NCI-H1092 (cell line): Measurements from ENCODE around the gene TMEM225B.
"Not testable (repeated sequence)": the region's sequence is repeated elsewhere in the genome, so short reads cannot be mapped to it uniquely, and the experiment has no call there.

Experiments
- DNase-seq: peaks from one replicate; lab custom pipeline; 2025; lab: John Stamatoyannopoulos, UW

The TMEM225B gene, protein sequence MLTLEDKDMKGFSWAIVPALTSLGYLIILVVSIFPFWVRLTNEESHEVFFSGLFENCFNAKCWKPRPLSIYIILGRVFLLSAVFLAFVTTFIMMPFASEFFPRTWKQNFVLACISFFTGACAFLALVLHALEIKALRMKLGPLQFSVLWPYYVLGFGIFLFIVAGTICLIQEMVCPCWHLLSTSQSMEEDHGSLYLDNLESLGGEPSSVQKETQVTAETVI

DNA sequence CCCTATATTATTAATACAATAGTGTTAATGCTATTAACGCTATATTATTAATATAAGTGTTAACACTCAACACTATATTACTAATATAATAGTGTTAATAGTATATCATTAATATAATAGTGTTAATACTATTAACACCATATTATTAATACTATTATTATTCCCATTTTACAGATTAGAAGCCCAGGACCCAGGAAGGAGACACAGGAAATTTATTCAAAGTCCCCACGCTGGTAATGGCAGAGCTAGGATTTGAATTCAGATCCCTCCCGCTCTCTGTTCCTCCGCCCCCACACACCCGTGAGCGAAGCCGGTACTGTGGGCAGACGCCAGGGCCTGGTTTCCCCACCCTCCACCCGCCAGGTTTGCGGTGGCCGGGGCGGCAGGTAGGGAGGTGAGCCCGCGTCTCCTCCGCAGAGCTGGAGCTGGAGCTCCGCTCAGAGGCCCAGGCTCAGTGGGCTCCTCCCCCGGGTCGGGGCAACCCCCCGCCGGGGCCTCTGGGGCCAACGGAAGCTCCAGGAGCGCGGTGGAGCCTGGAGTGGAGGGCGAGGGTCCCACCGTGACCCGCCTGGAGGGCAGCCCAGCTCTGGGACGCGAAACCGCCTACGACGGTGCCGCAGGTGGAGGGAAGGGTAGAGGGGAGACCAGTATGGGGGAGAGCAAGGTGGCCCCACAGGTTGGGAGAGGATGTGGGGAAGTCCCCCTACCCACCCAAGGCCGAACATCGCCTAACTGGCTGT is at the start of gene TMEM225B:
Gene TMEM225B (plus strand): TSS at position 506 of the 740 bp plus-strand sequence. CDS start 6,122 bp downstream, outside the sequence.
- DNase-seq: no peak

DNA sequence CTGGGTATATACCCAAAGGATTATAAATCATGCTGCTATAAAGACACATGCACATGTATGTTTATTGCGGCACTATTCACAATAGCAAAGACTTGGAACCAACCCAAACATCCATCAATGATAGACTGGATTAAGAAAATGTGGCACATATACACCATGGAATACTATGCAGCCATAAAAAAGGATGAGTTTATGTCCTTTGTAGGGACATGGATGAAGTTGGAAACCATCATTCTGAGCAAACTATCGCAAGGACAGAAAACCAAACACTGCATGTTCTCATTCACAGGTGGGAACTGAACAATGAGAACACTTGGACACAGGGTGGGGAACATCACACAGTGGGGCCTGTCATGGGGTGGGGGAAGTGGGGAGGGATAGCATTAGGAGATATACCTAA is 48.5 kb upstream of the TMEM225B start:
- not testable (repeated sequence) for DNase-seq

DNA sequence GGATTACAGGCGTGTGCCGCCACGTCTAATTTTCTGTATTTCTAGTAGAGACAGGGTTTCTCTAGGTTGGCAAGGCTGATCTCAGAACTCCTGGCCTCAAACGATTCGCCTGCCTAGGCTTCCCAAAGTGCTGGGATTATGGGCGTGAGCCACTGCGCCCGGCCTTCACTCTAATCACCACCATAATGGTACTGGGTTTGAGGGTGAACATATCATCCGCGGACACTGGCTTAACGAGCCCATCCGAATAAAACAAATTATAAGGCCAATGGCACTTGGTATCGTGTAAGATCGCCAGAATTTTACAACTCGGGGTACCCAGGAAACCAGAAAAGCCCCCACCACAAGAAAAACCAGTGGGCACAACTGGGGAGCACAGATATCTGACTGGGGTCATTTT is 46.7 kb upstream of the TMEM225B start:
- no peak for DNase-seq

DNA sequence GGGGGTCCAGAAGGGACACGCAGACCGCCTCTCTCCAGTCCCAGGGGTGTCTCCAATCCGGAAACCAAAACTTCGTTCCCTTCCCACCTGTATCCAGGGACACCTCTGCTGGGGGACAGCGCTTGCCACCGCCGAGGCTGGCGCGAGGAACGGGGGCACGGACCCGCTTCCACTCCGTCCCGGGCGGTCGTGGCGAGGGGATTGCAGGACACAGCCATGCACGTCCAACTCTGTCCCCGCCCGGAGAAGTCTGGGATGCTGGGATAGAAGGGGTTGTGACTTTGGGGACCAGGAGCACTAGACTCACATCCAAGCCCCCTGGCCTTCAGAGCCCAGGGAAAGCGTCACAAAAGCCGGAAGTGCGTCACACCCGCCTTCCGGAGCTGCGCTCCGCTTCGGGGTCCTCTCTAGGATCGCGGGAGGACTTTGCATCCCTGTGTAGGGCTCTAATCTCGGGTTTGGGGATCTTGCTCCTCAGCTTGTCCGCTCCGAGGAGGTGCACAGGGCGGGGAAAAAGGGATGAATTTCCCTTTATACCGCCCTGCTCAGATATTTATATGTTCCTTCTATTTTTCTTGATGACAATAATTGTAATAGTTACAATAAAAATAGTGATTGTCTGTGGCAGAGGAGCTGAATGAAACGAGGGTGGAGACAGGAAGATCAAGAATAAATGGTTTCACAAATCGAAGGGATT is 46.2 kb upstream of the TMEM225B start, which contains the start of gene FAM200A:
Gene FAM200A (minus strand): TSS at position 348 of the 697 bp plus-strand sequence. CDS start 3,707 bp downstream, outside the sequence.
- DNase-seq: peak; percentile 97

DNA sequence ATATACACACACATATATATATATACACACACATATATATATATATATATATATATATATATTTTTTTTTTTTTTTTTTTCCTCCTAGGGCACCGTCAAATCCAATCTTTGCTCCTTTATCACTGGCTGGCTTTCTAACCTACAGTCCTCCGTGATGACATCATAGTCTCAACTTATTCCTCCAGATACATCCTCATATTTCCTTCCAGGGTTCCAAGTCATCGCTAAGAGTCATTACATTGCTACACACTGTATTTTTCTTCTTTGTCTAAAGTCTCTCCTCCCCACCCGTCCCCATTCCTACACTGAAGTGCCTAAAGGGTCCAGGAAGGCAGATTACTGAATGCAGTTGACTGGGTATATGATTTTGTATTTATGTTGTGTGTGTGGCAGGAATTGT is 45.0 kb upstream of the TMEM225B start:
- DNase-seq: no peak

DNA sequence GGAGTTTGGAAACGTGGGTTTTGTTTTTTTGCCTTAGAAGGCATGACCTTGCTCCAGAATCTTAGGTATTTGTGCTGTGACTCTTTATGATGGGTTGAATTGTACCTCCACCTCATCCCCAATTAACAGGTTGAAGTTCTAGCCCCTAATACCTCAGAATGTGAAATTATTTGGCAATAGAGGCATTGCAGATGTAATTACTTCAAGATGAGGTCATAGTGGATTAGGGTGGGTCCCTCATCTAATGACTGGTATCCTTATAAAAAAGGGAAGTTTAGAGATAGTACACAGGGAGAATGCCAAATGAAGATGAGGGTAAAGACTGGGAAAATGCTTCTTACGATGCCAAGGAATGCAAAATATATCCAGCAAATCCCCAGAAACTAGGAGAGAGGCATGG is 43.1 kb upstream of the TMEM225B start:
- no peak for DNase-seq

DNA sequence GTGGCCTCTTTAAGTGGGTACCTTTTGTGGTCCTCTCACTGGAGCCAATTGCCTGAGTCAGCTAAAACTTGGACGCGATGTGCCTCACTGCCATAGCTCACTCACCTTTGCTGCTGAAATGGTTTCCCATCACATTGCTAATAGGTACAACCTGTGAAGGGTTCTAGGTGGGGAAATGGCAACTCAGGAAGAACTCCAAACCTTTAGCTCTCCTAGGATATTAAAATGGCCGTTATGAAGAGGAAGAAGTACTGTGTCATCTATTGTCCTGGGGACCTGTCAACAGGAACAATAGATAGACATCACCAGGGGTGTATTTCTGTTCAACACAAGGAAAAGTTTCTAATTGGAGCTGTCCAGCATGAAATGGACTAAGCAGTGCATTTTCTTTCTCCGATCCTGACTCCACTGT is 40.9 kb upstream of the TMEM225B start:
- no peak for DNase-seq

DNA sequence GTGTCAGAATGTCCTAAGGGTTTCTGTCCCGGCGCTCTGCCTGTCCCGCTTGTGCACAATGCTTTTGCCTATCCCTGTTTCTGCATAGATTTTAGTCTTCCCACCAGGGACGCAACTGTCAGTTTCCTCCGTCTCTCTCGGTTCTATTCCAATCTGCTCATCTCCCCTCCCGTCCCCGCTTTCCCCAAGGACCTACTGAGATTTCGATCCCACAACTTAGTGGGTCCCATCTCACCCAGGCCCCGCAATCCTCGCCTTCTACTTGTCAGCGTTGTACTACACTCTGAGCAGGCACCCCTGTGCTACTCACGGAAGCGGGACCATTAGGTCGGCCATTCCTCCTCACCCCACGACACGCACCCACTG is 40.1 kb upstream of the TMEM225B start:
- no peak for DNase-seq

DNA sequence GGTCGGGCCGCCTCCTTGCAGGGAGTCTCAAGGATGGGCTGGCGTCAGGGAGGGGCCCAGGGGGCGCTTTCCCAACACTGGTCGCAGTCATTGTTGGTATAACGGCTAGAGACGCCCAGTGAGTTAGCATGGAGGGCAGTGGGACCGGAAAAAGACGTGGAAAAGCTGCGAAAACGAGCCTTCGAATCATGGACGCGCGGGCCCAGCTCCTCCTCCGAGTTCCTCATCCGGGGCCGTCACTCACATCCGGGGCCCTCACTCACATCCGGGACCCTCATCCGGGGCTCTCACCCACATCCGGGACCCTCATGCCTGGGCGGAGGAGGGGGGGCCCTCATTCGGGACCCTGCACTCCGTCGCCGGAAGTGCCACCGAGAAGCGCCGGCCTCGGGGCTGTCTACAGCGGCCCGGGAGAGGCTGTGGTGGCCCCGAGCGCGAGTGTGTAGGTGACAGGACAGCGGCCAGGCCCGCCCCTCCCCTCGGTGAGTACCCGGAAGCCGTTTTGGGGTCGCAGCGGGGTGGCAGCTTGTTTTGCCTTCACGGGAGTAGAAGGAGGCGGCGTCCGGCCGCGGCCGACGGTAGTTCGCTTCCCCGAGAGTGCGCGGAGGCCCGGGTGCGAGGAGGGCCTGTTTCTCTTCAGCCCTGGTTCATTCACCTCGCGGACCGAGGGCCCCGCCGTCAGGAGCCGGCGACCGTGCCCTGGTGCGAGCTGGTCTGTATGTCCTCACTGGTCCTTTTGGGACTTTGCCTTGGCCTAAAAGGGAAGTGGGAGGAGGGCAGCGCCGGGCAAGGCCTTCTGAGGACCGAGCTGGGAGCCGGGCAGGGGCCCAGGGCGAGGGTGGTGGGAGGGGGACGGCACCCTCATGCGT is 39.5 kb upstream of the TMEM225B start, which contains the start of gene ZNF655:
Gene ZNF655 (plus strand): TSS at position 337 of the 869 bp plus-strand sequence. CDS start 1,918 bp downstream, outside the sequence.
- peak; percentile 96 for DNase-seq

DNA sequence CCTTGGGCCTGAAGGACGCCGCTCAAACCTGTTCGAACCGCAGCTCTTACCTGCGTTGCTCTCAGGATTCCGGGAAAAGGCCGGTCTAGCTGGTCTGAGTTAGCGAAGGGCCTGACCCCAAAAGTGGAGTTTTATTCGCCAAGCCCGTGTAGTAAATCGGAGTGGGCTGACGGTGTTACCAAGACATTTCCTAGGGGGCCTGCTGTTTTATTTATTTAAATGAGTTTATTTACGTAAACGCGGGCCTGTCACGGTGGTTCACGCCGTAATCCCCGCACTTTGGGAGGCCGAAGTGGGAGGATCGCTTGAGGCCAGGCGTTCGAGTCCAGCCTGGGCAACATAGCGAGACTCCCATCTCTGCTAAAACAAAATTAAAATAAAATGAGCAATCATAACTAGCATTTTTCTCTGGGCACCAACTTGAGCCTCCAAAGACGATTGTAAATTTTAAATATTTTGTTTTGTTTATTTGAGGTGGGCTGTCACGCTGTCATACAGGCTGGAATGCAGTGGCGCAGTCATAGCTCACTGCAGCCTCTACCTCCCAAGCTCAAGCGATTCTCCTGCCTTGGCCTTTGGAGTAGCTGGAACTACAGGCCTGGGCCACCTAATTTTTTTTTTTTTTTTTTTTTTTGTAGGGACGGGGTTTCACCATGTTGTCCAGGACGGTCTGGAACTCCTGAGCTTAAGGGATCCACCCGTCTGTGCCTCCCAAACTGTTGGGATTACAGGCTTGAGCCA is 38.7 kb upstream of the TMEM225B start:
- DNase-seq: peak; percentile 19

DNA sequence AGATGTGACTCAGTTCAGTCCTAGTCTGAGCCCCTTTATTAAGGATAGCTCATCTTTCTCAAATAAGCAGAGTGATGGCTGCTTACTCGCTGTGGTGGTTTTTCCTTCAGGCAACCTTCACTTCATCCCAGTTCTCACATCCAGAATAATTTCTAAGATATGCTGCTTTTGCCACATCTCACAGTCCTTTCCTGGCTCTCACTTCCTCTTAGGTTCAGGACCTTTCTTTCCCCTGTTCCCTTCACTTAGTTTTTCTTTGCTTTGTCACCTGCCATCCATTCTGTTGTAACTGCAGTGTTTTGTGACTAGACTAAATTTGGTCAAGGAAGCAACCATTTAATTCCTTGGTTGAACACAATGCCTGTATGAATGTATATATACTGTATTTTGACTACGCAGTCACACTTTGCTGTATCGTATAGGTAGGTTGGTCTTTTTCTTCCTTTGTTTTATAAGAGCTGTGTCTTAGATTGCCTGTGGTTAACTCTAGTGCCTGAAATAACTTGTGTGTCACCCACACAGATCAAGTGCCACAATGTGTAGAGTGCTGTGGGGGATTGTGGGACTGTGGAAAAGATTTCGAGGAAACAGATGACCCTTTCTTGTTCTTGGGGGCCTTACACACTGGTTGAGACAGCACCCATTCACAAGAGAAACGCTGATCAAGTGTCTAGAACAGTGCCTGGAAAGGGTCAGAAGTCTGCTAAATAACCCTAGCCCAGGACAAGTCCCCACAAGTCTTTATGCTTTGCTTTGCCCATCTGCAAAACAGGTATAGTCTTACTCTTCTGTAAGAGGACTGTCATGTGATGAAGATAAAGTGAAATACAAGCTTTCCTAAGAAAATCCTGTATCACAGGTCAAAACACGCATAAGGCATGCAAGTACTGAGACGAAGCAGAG is 37.0 kb upstream of the TMEM225B start:
- no peak for DNase-seq

DNA sequence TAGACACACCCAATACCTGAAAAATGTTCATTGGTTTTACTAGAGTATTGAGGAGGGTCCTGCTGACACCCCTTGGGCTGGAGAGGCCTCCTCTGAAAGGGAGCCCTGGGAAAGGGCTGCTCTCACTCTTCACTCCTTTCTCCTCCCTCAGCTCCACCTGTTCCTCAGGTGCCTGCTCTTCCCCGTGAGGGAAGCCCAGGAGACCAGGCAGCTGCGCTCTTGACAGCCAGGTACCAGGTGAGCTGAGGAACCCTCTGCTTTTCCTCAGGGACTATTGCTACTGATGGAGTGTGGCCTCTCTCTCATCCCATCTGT is 36.4 kb upstream of the TMEM225B start:
- no peak for DNase-seq

DNA sequence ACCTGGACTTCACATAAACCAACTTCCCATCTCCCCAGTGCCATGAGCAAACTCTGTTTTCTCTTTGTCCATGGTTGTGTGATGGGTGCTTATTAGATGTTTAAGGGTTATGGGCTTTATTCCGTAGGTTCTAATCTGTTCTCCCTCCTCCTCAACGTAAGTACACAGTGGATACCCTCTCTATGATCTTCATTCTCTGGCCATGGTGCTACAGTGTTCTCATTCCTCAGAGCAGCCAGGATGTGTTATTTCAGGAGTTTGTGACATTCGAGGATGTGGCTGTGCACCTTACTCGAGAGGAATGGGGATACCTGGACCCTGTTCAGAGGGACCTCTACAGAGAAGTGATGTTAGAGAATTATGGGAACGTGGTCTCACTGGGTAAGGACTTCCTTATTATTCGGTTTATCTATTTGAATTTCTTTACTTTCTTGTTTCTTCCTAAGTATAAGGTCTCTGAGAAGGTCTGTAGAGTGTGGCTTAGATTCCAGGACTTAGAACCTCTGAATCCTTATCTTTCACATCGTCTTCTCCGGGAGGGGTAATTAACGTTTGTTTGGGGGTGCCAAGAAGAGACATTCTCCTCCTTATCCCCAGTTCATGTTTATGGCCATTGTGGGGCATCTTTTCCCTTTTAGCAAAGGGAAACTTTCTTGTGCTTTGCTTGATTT is 35.8 kb upstream of the TMEM225B start:
- no peak for DNase-seq

DNA sequence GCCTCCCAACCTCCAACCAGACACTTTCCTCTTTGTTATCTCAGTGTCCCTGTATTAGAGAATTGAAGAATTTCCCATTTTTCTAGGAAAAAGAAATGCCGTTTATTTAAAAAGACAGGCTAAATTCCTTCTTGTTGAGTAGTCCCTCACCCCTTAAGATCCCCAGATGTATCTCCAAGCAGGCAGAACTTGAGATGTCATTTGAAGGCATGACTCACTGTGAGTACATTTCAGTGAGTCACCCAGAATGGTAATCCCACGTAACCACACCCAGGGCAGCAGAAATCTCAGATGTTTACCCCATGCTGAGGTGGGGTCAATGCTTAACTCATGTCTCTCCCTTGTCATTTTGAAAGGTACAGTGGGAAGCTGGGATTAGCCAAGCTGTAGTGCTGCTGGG is 35.2 kb upstream of the TMEM225B start:
- DNase-seq: no peak

DNA sequence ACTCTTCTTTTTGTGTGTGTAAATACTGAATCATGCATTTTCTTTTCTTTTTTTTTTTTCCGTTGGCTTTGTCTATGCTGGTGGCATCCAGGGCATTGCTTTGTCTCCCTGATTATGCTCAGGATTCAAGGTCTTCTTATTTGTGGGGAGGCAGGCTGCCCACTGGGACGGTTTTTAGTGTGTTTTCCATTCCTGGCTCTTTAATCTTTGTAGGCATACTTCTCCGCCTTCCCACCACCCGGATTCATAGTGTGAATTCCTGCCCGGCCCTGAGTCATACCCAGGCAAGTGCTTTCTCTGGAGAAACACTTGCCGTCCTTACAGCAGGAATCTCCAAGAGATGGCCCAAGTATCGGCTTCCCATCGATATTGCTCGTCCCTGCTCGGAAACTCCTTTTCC is 34.4 kb upstream of the TMEM225B start:
- no peak for DNase-seq

DNA sequence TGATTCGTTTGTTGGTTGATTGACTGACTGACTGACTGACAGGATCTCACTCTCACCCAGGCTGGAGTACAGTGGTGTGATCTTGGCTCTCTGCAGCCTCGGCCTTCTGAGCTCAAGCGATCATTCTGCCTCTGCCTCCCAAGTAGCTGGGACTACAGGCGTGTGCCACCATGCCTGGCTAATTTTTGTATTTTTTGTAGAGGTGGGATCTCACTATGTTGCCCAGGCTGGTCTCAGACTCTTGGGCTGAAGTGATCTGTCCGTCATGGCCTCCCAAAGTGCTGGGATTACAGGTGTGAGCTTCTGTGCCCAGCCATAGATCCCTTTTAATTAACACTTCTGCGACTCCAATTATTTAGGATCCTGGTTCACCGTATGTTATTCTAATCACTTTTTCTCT is 29.3 kb upstream of the TMEM225B start:
- not testable (repeated sequence) for DNase-seq

DNA sequence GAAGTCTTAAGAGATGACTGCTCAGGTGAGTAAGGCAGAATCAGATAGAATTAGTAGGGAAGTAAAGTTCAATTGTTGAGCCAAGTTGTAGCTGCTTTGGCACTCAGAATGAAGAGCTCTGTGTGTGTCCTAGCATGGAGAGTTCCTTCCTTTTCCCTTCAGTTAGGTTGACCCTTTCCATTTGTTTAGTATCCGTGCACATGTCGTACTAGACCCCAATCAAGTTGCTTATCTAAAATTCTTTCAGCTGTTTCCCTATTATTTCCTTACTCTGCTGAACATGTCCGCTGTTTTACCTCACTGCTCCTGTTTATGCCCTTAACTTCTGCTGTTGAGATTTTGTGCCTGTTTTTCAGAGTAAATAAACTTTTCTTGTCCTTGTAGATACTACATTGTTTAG is 26.3 kb upstream of the TMEM225B start:
- DNase-seq: no peak

DNA sequence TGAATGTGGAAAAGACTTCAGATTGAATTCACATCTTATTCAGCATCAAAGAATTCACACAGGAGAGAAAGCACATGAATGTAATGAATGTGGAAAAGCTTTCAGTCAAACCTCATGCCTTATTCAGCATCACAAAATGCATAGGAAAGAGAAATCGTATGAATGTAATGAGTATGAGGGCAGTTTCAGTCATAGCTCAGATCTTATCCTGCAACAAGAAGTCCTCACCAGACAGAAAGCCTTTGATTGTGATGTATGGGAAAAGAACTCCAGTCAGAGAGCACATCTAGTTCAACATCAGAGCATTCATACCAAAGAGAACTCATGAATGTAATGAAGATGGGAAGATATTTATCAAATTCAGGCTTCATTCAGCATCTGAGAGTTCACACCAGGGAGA is 24.8 kb upstream of the TMEM225B start:
- DNase-seq: no peak

DNA sequence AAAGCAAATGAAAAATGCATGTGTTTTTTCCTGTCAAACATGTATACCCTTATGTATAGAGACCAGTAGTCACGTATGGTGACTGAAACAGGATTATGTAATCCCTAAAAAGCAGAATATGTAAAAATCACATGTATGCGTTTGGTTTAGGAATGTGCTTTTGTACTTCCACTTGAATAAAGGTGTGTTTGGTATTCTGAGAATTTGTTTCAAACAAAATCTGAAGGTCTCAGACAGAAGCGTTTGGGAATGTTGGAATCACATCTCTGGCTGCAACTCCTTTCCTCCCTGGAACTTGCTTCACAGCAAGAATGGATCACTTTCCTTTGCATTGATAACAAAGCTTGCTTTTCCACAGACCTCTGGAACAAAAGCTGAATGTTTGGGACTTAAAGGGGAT is 21.8 kb upstream of the TMEM225B start:
- no peak for DNase-seq
